ENCODE results near the gene ASS1. TPM values are rescaled to one million over a fixed set of nuclear protein-coding genes. Genes with fewer than 3 reads are reported as not detected.

Gene ASS1
- total RNA-seq, 2 donors from 2014 or later: 380 to 511 TPM

GRCh38 chr9:130437011-130437789 is 7.6 kb upstream of the ASS1 start:
- Histone ChIP-seq H3K4me1 (peaks cover 7% of the 10 kb centered on the region), H3K9me3 (no peaks in the 10 kb centered on the region), H3K4me3 (no peak overlapping the region), H3K9ac (ENCODE audit: low read depth in 2 of 2, low read length in 2 of 2) (no peak overlapping the region), H3K36me3 (no peaks in the 10 kb centered on the region), H3K27ac (no peak overlapping the region), H3K27me3 (no peaks in the 10 kb centered on the region)
- no peak for DNase-seq
- no peak for TF ChIP-seq CTCF (IDR thresholded peaks at IDR 0.05)
- intact Hi-C loops (cut with DNase I): no loop called here

GRCh38 chr9:130438382-130438981 is 6.3 kb upstream of the ASS1 start:
- Histone ChIP-seq H3K9ac (ENCODE audit: low read depth in 2 of 2, low read length in 2 of 2) (no peak overlapping the region), H3K27ac (no peak overlapping the region), H3K4me1 (peaks cover 3% of the 10 kb centered on the region), H3K9me3 (no peaks in the 10 kb centered on the region), H3K27me3 (no peaks in the 10 kb centered on the region), H3K4me3 (no peak overlapping the region), H3K36me3 (no peaks in the 10 kb centered on the region)
- DNase-seq: no peak
- intact Hi-C loops (cut with DNase I): no loop called here
- no peak for TF ChIP-seq CTCF (IDR thresholded peaks at IDR 0.05)

- DNase-seq: no peak
- Histone ChIP-seq H3K4me1 (no peaks in the 10 kb centered on the region), H3K9ac (ENCODE audit: low read depth in 2 of 2, low read length in 2 of 2) (no peak overlapping the region), H3K9me3 (no peaks in the 10 kb centered on the region), H3K27ac (no peak overlapping the region), H3K4me3 (no peak overlapping the region), H3K36me3 (no peaks in the 10 kb centered on the region), H3K27me3 (no peaks in the 10 kb centered on the region)
- intact Hi-C loops (cut with DNase I): no loop called here
- no peak for TF ChIP-seq CTCF (IDR thresholded peaks at IDR 0.05)
Measured at GRCh38 chr9:130441031-130441430, 3.7 kb upstream of the ASS1 start.

GRCh38 chr9:130442746-130443455 is 1.9 kb upstream of the ASS1 start:
- no peak for DNase-seq
- no peaks in the 10 kb centered on the region for H3K9me3 ChIP-seq
- intact Hi-C loops (cut with DNase I): no loop called here

GRCh38 chr9:130443456-130443801 is 1.3 kb upstream of the ASS1 start:
- TF ChIP-seq CTCF (IDR thresholded peaks at IDR 0.05): no peak
- Histone ChIP-seq H3K4me1 (peaks cover 8% of the 10 kb centered on the region), H3K9me3 (no peaks in the 10 kb centered on the region), H3K27me3 (no peaks in the 10 kb centered on the region), H3K4me3 (no peak overlapping the region), H3K27ac (no peak overlapping the region), H3K36me3 (no peaks in the 10 kb centered on the region), H3K9ac (ENCODE audit: low read depth in 2 of 2, low read length in 2 of 2) (no peak overlapping the region)
- intact Hi-C loops (cut with DNase I): no loop called here
- DNase-seq: no peak

More at GRCh38 chr9:130442746-130443455, 1.9 kb upstream of the ASS1 start:
- Histone ChIP-seq H3K4me1 (peaks cover 8% of the 10 kb centered on the region), H3K27me3 (no peaks in the 10 kb centered on the region), H3K27ac (no peak overlapping the region), H3K9ac (ENCODE audit: low read depth in 2 of 2, low read length in 2 of 2) (no peak overlapping the region), H3K36me3 (no peaks in the 10 kb centered on the region), H3K4me3 (no peak overlapping the region)
- TF ChIP-seq CTCF (IDR thresholded peaks at IDR 0.05): no peak

All from colonic mucosa (tissue), 4 donors.